Muscle of back (tissue), 13 donors: Measurements from ENCODE around the gene SPDYE5. TPM values are rescaled to one million over a fixed set of nuclear protein-coding genes. Genes with fewer than 3 reads are reported as not detected.
"Not testable (repeated sequence)": the region's sequence is repeated elsewhere in the genome, so short reads cannot be mapped to it uniquely, and the experiment has no call there.

Experiments used
- DNase-seq, 3 donors: peaks; one replicate each; pipeline versions ENCODE4 v3.0.0 to v3.0.0-alpha.2; 2013
- long read RNA-seq, 9 donors: transcript quantifications; one replicate each; lab custom pipeline, GENCODE V29; 2026
- polyA plus RNA-seq, 10 donors: library from polyadenylated mRNA; unstranded; fragments of 120-200 nt; gene quantifications; one replicate each; pipeline ENCODE4 v1.2.1, GENCODE V29; 2013; ENCODE audit not compliant: insufficient read length in 10 of 10

Gene SPDYE5, protein sequence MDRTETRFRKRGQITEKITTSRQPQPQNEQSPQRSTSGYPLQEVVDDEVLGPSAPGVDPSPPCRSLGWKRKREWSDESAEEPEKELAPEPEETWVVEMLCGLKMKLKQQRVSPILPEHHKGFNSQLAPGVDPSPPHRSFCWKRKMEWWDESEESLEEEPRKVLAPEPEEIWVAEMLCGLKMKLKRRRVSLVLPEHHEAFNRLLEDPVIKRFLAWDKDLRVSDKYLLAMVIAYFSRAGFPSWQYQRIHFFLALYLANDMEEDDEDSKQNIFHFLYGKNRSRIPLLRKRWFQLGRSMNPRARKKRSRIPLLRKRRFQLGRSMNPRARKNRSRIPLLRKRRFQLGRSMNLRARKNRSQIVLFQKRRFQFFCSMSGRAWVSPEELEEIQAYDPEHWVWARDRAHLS
- 1 to 10 TPM; 1.1 to 4.4 (median 1.8) TPM for polyA plus RNA-seq
- long read RNA-seq, donor 1 = 0 reads
- long read RNA-seq, donor 2 = 0 reads
- long read RNA-seq, donor 3 = 0 reads
- long read RNA-seq, donor 4 = 0 reads
- long read RNA-seq, donor 5 = 0 reads
- long read RNA-seq, donor 6 = 0 reads
- long read RNA-seq, donor 7 = 0 reads
- long read RNA-seq, donor 8 = 0 reads
- long read RNA-seq, donor 9 = 0 reads

DNA sequence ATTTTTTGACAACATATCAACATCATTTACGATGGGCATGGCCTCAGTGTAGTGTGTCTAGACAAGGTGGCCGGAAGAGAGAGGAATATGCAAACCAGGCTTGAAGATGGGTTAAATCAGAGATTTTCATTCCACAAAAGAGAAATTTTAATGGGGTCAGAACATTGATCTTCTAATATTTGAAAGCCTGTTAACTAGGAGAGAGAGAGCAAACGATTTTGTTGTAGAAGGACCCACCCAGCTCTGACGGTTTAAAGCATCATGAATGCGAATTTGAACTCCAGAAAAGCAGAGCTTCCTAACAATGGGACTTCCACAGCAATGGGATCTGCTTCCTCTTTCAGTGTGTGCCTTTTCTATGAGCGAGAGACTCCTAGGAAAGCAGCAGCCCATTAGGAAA is at the start of gene SPDYE5:
Gene SPDYE5, plus strand, starts transcription at position 301 of the 400 bp plus-strand sequence. CDS start 1,728 bp downstream, outside the sequence.
- DNase-seq = not testable (repeated sequence)

DNA sequence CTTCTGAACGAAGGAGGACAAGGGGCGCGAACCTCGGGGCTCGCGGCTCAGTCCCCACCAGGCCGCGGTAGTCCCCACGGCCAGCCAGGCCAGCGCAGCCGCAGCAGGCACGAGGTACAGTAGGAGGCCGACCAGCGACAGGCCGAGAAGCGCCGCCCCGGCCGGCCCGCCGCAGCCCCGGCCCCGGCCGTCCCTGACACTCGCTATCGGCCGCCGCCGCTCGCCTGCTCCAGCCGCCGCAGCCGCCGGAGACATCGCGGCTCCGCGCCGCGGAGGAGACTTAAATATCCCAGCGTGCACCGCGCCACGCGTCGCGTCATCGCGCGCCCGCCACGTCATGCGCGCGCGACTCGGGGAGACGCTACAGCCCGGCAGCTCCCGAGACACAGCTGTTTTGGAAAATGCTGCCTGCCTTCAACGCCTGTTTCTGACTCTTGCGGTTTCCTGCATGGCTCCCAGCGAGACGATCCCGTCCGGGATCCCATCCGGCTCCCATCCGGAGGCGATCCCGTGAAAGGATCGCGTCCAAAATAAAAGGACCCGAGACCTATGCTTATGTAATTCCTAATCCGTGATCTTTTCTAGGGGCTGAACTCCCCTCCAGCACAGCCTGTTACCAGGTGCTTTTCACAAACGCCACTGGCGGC is 49.5 kb upstream of the SPDYE5 start:
- peak; percentile 2 to 67 (median 20) for DNase-seq

DNA sequence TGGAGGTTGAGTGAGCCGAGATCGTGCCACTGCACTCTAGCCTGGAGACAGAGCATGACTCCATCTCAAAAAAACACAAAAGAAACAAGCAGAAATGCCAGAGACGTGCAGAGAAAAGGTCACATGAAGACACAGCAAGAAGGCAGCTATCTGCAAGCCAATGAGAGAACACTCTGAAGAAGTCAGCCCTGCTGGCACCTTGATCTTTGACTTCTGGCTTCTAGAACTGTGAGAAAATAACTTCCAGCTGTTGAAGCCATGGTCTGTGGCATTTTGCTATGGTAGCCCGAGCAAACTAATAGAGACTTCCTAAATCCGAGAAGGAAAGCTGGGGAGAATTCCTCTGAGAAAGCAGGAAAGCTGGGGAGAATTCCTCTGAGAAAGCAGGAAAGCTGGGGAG is 42.2 kb upstream of the SPDYE5 start:
- not testable (repeated sequence) for DNase-seq

DNA sequence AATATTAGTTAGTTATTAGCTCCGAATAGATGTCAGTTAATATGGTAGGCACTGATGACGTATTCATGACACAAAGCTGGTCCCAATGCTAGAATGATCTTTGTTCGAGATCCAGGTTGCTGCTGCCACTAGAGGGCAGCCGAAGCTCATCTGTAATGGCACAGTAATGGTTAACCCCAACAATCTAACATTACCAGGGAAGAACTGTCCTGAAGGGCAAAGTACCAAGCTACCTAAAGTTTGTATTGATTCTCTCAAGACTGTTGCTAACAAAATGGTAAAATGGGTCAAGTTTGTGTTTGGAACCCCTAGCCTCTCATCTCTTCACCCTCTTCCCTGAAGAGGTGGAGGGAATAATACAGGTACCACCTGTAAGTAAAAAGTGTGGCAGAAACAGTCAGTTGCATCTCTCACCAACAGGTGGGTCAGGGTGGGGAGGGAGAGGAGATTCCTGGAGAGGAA is 39.6 kb upstream of the SPDYE5 start:
- DNase-seq = not testable (repeated sequence)

DNA sequence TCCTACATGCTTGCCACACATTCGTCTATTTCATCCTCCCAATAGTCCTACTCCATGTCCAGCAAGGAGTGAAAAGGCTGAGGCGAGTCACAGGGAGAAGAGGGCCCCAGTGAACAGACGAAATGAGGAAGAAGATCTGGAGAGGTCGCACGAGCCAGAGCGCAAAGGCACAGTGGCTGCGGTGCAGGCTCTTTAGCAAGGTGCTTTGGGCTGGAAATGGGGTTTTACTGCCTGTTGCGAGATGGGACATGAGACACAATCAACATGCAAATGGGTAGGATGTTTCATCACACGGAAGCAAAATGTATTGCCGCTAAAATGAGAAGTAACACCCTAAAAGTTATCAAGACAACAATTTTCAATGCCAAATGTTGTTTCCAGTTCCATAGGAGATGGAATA is 35.7 kb upstream of the SPDYE5 start:
- DNase-seq = not testable (repeated sequence)

DNA sequence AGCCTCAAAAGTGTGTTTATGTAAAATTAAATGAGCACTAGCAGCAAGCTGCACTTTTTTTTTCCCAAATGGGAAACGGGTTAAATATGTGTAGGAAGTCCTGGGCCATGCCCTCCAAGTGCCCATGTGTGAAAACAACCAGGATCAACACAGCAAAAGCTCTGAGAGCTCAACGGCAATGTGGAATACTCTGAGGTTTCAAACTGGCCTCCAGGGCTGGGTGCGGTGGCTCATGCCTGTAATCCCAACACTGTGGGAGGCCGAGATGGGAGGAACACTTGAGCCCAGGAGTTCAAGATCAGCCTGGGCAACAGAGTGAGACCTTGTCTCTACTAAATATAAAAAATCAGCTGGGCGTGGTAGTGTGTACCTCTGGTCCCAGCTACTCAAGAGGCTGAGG is 34.1 kb upstream of the SPDYE5 start:
- not testable (repeated sequence) for DNase-seq

DNA sequence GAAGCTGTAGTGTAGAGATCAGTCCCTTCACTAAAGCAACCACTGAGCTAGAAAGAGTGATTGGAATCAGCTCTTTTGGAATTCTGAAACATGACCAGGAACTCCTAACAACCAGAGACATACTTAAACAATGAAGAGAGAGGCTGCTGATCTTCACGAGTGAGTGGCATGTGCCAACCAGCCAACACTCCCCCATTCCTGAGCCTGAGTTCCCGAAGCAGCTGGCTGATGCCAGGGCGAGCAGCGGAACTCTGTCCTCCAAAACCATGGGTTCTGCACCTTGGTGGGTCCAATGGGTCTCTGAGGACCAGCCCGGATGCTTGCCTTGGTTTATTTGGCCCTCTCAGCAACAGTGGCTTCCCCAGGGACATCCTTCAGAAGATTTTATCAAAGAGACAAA is 31.6 kb upstream of the SPDYE5 start:
- DNase-seq = not testable (repeated sequence)

DNA sequence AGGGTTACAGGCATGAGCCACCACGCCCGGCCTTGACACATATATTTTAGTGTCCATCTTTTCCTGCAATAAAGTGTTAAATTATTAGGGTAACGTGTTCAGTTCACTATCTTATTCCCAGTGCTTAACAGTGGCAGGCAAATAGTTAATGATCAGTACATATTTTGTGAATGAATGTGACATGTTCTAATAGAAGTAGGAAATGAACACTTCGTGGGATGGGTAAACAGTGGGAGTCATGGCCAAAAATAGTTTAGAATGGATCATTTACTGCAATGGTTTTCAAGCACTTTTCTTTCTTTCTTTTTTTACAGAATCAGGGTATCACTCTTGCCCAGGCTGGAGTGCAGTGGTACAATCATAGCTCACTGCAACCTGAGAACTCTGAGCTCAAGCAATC is 22.0 kb upstream of the SPDYE5 start:
- DNase-seq = not testable (repeated sequence)

DNA sequence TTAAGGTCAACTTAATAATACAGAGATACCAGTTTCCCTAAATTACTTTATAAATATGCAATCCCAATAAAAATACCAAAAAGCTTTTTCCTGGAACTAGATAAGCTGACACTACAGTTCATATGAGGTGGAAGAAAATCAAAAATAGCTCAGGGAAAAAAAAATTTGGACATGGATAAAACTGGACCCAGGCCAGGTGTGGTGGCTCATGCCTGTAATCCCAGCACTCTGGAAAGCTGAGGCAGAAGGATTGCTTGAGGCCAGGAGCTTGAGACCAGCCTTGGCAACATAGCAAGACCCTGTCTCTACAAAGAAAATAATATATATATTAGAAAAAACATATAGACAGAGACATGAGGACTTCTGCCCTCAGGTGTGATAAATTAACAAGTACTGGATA is 14.7 kb upstream of the SPDYE5 start:
- not testable (repeated sequence) for DNase-seq

DNA sequence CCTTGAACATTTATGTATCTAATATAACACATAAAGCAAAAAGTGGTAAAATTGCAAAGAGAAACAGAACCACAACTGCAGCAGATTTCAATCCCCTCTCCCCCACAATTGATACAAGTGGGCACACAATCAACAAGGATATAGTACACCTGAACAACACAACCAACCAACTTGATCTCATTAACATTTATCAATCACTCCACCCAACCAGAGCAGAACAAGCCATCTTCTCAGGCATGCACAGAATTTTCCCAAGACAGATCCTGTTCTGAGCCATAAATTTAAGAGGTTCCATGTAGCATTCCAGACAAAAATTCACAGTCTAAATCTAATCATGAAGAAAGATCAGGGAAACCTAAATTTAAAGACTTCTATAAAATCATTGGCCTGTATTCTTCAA is 11.8 kb upstream of the SPDYE5 start:
- not testable (repeated sequence) for DNase-seq

DNA sequence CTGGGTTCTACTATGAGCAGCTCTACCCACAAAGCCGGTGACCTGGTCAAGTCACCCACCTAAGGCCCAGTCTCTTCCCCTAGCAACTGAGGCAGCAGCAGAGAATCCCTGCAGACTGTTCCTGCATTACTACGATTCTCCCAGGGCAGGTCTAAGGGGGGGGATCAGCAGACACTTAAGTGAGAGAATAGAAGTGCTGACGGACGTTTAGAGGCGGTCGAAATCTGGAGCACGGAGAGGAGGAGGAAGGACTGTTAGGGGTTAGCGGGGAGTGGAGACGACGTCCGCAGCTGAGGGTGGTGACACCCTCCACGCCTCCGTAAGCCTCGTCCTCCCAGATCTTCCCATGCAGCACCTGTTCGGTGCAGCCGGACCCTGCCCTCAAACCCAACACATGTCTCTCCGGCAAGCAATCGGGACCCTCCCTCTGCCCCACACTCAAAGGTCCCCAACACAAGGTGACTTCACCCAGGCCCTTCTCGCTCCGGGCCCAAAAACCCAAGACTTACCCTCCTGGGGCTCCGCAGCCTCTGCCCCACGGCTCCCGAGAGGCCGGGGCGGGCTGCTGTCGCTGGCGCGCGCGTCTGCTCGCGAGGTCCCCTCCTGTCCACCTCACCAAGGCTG is 6.7 kb upstream of the SPDYE5 start:
- peak in 2 of 3 donors; percentile 9 to 45 for DNase-seq

DNA sequence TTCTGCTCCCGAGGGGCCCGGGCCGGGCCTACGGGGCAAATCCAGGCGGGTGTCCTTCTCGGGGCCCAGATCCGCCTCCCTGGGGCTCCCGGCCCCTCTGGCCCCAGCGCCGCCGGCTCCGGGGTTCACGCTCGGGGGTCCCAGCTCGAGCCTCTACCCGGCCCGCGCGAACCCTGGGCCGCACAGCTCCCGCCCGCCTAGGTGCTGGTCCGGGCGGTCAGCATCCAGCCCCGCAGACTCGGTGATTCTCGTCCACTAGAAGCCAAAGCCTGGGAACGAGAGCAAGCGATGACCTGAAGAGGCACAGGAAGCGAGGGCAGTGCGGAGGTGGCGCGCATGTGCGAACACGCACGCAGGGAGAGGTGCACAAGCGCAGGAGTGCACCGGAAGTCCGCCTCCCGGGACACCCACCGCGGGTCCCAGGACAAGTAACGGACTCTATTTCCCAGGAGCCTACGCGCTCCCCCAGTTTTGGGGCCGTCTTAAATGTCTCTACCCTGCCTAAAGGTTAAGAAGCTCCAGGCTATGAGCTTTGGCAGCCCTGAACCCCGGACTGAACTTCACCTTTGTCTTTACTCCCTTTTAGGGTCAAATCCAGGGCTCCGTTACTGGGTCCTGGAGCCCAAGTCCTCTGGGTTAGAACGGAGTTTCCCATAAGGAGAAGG is 6.0 kb upstream of the SPDYE5 start, which contains the start of gene POM121C:
Gene POM121C, minus strand, starts transcription at position 321 of the 665 bp plus-strand sequence. CDS start 44,803 bp downstream, outside the sequence.
- peak; percentile 88 to 95 (median 92) for DNase-seq

DNA sequence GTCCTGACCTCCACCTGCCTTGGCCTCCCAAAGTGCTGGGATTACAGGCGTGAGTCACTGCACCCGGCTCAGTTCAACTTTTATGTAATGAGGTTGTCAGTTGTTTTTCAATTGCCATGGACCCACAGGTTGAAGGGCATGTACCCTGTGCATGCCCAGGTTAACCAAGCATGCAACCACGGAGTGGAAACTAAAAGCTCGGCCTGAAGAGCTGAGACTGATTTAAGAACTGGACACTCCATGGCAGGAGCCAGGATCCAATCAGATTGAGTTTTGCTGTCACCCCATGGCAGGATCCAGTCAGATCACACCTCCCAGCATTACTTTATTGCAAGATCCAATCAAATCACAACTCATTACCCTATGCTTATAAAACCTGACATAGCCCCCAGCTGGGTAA is 16.9 kb downstream of the SPDYE5 start:
- DNase-seq = not testable (repeated sequence)

DNA sequence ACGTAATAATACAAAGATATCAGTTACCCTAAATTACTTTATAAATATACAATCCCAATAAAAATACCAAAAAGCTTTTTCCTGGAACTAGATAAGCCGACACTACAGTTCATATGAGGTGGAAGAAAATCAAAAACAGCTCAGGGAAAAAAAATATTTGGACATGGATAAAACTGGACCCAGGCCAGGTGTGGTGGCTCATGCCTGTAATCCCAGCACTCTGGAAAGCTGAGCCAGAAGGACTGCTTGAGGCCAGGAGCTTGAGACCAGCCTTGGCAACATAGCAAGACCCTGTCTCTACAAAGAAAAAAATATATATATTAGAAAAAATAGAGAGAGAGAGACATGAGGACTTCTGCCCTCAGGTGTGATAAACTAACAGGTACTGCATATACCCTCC is 26.7 kb downstream of the SPDYE5 start:
- DNase-seq = not testable (repeated sequence)

DNA sequence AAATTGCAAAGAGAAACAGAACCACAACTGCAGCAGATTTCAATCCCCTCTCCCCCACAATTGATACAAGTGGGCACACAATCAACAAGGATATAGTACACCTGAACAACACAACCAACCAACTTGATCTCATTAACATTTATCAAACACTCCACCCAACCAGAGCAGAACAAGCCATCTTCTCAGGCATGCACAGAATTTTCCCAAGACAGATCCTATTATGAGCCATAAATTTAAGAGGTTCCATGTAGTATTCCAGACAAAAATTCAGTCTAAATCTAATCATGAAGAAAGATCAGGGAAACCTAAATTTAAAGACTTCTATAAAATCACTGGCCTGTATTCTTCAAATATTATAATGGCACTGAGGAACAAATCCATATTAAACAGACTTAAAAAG is 29.6 kb downstream of the SPDYE5 start:
- not testable (repeated sequence) for DNase-seq

DNA sequence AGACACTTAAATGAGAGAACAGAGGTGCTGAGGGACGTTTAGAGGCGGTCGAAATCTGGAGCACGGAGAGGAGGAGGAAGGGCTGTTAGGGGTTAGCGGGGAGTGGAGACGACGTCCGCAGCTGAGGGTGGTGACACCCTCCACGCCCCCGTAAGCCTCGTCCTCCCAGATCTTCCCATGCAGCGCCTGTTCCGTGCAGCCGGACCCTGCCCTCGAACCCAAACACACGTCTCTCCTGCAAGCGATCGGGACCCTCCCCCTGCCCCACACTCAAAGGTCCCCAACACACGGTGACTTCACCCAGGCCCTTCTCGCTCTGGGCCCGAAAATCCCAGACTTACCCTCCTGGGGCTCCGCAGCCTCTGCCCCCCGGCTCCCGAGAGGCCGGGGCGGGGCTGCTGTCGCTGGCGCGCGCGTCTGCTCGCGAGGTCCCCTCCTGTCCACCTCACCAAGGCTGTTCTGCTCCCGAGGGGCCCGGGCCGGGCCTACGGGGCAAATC is 35.2 kb downstream of the SPDYE5 start:
- DNase-seq = peak in 1 of 3 donors; percentile 40

DNA sequence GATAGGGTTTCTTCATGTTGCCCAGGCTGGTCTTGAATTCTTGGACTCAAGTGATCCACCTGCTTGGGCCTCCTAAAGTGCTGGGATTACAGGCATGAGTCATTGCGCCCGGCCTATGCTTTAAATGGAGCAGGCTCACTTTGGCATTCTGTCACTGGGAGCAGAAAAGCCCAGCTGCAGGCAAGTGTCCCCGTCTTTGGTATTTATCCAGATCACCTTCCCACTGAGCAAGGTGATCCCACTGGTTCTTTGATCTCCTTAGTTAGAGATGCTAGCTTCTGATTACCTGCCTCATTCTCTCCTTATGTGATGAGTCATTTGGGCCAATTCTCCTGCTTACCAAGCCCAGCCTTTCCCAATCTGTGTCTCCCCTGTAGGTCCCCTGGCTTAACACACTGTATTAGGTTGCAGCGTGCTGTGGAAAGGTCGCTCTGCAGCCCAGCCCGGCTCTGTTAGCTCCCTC is 39.3 kb downstream of the SPDYE5 start:
- peak; percentile 13 to 23 (median 19) for DNase-seq

DNA sequence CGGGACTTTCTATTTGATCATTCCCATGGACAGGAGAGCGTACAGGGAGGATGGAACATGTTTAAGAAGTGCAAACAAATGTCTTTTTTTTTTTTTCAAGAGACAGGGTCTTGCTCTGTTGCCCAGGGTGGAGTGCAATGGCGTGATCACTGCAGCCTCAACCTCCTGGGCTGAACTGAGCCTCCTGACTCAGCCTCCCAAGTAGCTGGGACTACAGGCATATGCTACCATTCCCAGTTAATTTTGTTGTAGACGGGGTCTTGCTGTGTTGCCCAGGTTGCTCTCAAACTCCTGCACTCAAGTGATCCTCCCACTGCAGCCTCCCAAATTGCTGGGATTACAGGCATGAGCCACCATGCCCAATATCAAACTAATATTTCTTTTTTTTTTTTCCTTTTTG is 40.5 kb downstream of the SPDYE5 start:
- no peak for DNase-seq

DNA sequence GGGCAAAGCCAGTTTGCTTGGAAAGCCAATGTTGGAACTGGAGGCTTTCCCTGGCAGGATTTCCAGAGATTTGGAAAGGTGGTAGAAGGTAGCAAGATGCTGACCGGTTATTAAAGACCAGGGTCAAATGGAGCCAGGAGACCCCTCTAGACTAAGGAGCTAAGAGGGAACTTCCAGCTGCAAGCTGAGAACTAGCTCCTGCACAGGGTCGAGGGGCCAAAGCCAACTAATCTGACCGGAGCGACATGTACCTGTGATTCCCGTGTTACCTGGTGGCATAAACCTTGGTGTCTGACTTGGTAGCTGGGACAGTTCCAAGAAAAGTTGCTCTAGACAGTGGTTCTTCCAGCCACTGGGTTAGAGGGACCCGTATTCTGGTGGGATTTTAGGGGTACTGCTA is 41.8 kb downstream of the SPDYE5 start:
- DNase-seq = no peak

DNA sequence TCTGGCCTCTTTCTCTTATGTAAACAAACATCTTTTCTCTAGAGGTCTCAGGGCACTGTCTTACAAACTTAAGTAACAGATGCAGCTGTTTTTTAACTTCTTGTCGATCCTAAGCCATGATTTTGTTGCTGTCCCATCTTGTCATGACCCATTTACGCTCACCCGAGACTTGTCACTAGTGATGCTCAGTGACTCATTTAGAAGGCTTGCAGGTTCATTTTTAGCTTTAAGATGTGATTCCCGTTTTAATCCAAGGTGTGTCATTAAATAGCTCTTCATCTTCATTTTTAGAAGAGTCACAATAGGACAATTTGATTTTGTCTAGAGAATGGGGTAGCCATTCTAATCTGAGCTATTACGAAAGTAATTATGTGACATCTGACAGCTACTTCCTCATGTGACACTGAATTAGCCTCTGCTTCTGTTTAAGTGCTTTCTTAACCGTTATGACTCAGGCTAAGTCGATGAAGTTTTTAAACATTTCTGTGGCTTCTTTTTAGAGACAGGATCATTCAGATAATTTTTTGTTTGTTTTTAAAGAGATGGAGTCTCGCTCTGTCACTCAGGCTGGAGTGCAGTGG is 42.7 kb downstream of the SPDYE5 start:
- DNase-seq = peak in 1 of 3 donors; percentile 33

DNA sequence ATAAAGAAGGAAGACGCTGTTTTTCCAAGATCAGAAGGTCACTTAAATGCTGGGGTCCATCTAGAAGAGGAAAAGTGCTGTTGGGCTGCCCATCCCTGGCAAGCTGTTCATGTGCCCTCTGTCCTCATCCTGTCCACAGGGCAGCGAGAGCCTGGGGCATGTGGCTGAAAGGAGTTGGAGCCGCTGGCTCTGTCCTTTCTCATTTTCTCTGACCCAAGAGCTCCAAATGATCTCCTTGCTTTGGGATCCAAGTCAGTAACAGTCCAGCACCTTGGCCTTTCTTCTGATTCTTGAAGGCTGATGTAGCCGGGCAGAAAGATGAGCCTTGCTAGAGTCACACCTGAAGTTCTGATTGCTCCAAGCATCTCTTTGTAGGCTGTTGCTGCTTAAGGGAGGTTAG is 44.4 kb downstream of the SPDYE5 start:
- no peak for DNase-seq
